Rectal smooth muscle tissue (tissue), 1 donor: Measurements from ENCODE around the gene AATF.

Experiments used
- H3K27ac ChIP-seq: one replicate; pipeline ENCODE4 v1.7.0; 2013; ENCODE audit warnings: low read depth, low read length, inconsistent platforms
- H3K27me3 ChIP-seq: one replicate; pipeline ENCODE4 v1.7.0; 2013; ENCODE audit warnings: low read length; ENCODE audit not compliant: control insufficient read depth, insufficient read depth
- H3K36me3 ChIP-seq: one replicate; pipeline ENCODE4 v1.7.0; 2013; ENCODE audit warnings: low read length; ENCODE audit not compliant: control insufficient read depth, insufficient read depth
- H3K4me1 ChIP-seq: one replicate; pipeline ENCODE4 v1.7.0; 2013; ENCODE audit warnings: low read length; ENCODE audit not compliant: control insufficient read depth, insufficient read depth
- H3K4me3 ChIP-seq: one replicate; pipeline ENCODE4 v1.7.0; 2013; ENCODE audit warnings: low read length
- H3K9ac ChIP-seq: one replicate; pipeline ENCODE4 v1.7.0; 2013; ENCODE audit warnings: low read length

Gene AATF

GRCh38 chr17:36980280-36980761, 31.6 kb downstream of the AATF start:
- H3K9ac ChIP-seq = no peak overlapping the region
- no peaks in the 10 kb centered on the region for H3K4me1 ChIP-seq
- no peaks in the 10 kb centered on the region for H3K36me3 ChIP-seq
- H3K27me3 ChIP-seq = no peaks in the 10 kb centered on the region
- H3K4me3 ChIP-seq = no peak overlapping the region
- H3K27ac ChIP-seq = no peak overlapping the region

- Histone ChIP-seq H3K4me1 (no peaks in the 10 kb centered on the region), H3K27ac (no peak overlapping the region), H3K9ac (no peak overlapping the region), H3K27me3 (no peaks in the 10 kb centered on the region), H3K36me3 (peaks cover 2% of the 10 kb centered on the region), H3K4me3 (no peak overlapping the region)
These were observed 34.9 kb downstream of the AATF start for GRCh38 chr17:36983618-36984017.

- Histone ChIP-seq H3K4me3 (no peak overlapping the region), H3K36me3 (peaks cover 10% of the 10 kb centered on the region), H3K4me1 (peaks cover 8% of the 10 kb centered on the region), H3K9ac (no peak overlapping the region), H3K27me3 (no peaks in the 10 kb centered on the region), H3K27ac (no peak overlapping the region)
These were observed 40.4 kb downstream of the AATF start for GRCh38 chr17:36989173-36989572.

GRCh38 chr17:36992701-36993100, 43.9 kb downstream of the AATF start:
- Histone ChIP-seq H3K27ac (no peak overlapping the region), H3K4me3 (no peak overlapping the region), H3K27me3 (no peaks in the 10 kb centered on the region), H3K36me3 (peaks cover 18% of the 10 kb centered on the region), H3K4me1 (peaks cover 8% of the 10 kb centered on the region), H3K9ac (no peak overlapping the region)

GRCh38 chr17:36993227-36993626, 44.5 kb downstream of the AATF start:
- Histone ChIP-seq H3K36me3 (peaks cover 20% of the 10 kb centered on the region), H3K4me3 (no peak overlapping the region), H3K27me3 (no peaks in the 10 kb centered on the region), H3K4me1 (peaks cover 8% of the 10 kb centered on the region), H3K9ac (no peak overlapping the region), H3K27ac (no peak overlapping the region)

GRCh38 chr17:36994438-36994837, 45.7 kb downstream of the AATF start:
- Histone ChIP-seq H3K27ac (no peak overlapping the region), H3K27me3 (no peaks in the 10 kb centered on the region), H3K9ac (no peak overlapping the region), H3K4me1 (peaks cover 8% of the 10 kb centered on the region), H3K4me3 (no peak overlapping the region), H3K36me3 (peaks cover 18% of the 10 kb centered on the region)

- no peak overlapping the region for H3K4me3 ChIP-seq
- no peaks in the 10 kb centered on the region for H3K27me3 ChIP-seq
- no peaks in the 10 kb centered on the region for H3K4me1 ChIP-seq
- no peak overlapping the region for H3K27ac ChIP-seq
- no peak overlapping the region for H3K9ac ChIP-seq
- peaks cover 13% of the 10 kb centered on the region for H3K36me3 ChIP-seq
These were observed 50.7 kb downstream of the AATF start for GRCh38 chr17:36999471-36999870.

GRCh38 chr17:37016780-37017179, 68.0 kb downstream of the AATF start:
- Histone ChIP-seq H3K4me3 (no peak overlapping the region), H3K4me1 (no peaks in the 10 kb centered on the region)

GRCh38 chr17:37017404-37017803, 68.7 kb downstream of the AATF start:
- Histone ChIP-seq H3K27ac (no peak overlapping the region), H3K4me1 (no peaks in the 10 kb centered on the region), H3K27me3 (no peaks in the 10 kb centered on the region), H3K9ac (no peak overlapping the region), H3K36me3 (no peaks in the 10 kb centered on the region), H3K4me3 (no peak overlapping the region)

More at GRCh38 chr17:37016780-37017179, 68.0 kb downstream of the AATF start:
- Histone ChIP-seq H3K9ac (no peak overlapping the region), H3K27me3 (no peaks in the 10 kb centered on the region), H3K36me3 (no peaks in the 10 kb centered on the region), H3K27ac (no peak overlapping the region)

GRCh38 chr17:37019117-37019740, 70.5 kb downstream of the AATF start:
- H3K36me3 ChIP-seq = no peaks in the 10 kb centered on the region

GRCh38 chr17:37019741-37020129, 71.0 kb downstream of the AATF start:
- H3K36me3 ChIP-seq = no peaks in the 10 kb centered on the region
- H3K9ac ChIP-seq = no peak overlapping the region
- no peaks in the 10 kb centered on the region for H3K27me3 ChIP-seq
- H3K4me1 ChIP-seq = no peaks in the 10 kb centered on the region
- H3K27ac ChIP-seq = no peak overlapping the region
- no peak overlapping the region for H3K4me3 ChIP-seq

More at GRCh38 chr17:37019117-37019740, 70.5 kb downstream of the AATF start:
- no peak overlapping the region for H3K27ac ChIP-seq
- H3K4me1 ChIP-seq = no peaks in the 10 kb centered on the region
- no peak overlapping the region for H3K9ac ChIP-seq
- no peak overlapping the region for H3K4me3 ChIP-seq
- no peaks in the 10 kb centered on the region for H3K27me3 ChIP-seq

- no peak overlapping the region for H3K27ac ChIP-seq
- no peaks in the 10 kb centered on the region for H3K4me1 ChIP-seq
- no peak overlapping the region for H3K4me3 ChIP-seq
- no peaks in the 10 kb centered on the region for H3K36me3 ChIP-seq
- no peaks in the 10 kb centered on the region for H3K27me3 ChIP-seq
- H3K9ac ChIP-seq = no peak overlapping the region
These were observed 75.5 kb downstream of the AATF start for GRCh38 chr17:37024181-37024637.

GRCh38 chr17:37025238-37025637, 76.5 kb downstream of the AATF start:
- Histone ChIP-seq H3K9ac (no peak overlapping the region), H3K27ac (no peak overlapping the region), H3K4me3 (no peak overlapping the region), H3K36me3 (no peaks in the 10 kb centered on the region), H3K27me3 (no peaks in the 10 kb centered on the region), H3K4me1 (no peaks in the 10 kb centered on the region)
